Neuronal stem cell (in vitro differentiated cells): ENCODE measurements around the gene LYPD4.
"Not testable (repeated sequence)": the region's sequence is repeated elsewhere in the genome, so short reads cannot be mapped to it uniquely, and the experiment has no call there.

Source experiments
- DNase-seq: peaks from one replicate; pipeline ENCODE4 v3.0.0-alpha.2; 2013; ENCODE audit warnings: low spot score
- H2AFZ ChIP-seq: one replicate; pipeline ENCODE4 v1.6.1; 2013; ENCODE audit warnings: mild to moderate bottlenecking, low read length, inconsistent platforms
- H2AK5ac ChIP-seq: 2 replicates; pipeline ENCODE4 v1.6.1; 2013; ENCODE audit warnings: low read depth, mild to moderate bottlenecking, inconsistent platforms, low read length, moderate library complexity, mixed read lengths
- H2BK120ac ChIP-seq: 2 replicates; pipeline ENCODE4 v1.6.1; 2013; ENCODE audit warnings: low read depth, mild to moderate bottlenecking, inconsistent platforms, low read length, moderate library complexity, mixed read lengths
- H2BK12ac ChIP-seq: one replicate; pipeline ENCODE4 v1.6.1; 2013; ENCODE audit warnings: low read length, inconsistent platforms
- H2BK15ac ChIP-seq: 2 replicates; pipeline ENCODE4 v1.6.1; 2013; ENCODE audit warnings: mild to moderate bottlenecking, low read length, inconsistent platforms, mixed read lengths
- H2BK5ac ChIP-seq: one replicate; pipeline ENCODE4 v1.6.1; 2013; ENCODE audit warnings: inconsistent platforms, mild to moderate bottlenecking, low read length, moderate library complexity
- H3K14ac ChIP-seq: one replicate; pipeline ENCODE4 v1.6.1; 2013; ENCODE audit warnings: low read length, inconsistent platforms
- H3K18ac ChIP-seq: 2 replicates; pipeline ENCODE4 v1.6.1; 2013; ENCODE audit warnings: low read length, inconsistent platforms
- H3K23ac ChIP-seq: 2 replicates; pipeline ENCODE4 v1.6.1; 2013; ENCODE audit warnings: low read depth, mild to moderate bottlenecking, mixed read lengths, low read length, inconsistent platforms; ENCODE audit not compliant: poor library complexity
- H3K27ac ChIP-seq: replicated peaks from 3 replicates; pipeline ENCODE4 v1.5.1; 2013; ENCODE audit warnings: low read length, inconsistent platforms
- H3K27me3 ChIP-seq, 3 experiments: 2 replicates each; pipeline ENCODE4 v1.6.1; 2013; ENCODE audit warnings: low read length in 3 of 3, mild to moderate bottlenecking in 2 of 3, inconsistent platforms in 1 of 3, low read depth in 1 of 3, mixed read lengths in 1 of 3, moderate library complexity in 1 of 3; ENCODE audit not compliant: control insufficient read depth in 3 of 3, insufficient read depth in 3 of 3
- H3K36me3 ChIP-seq, 2 donors: replicated peaks in 1 of 2; 2 replicates each; pipeline ENCODE4 v1.6.1; 2013; ENCODE audit warnings: low read length in 2 of 2; ENCODE audit not compliant: control insufficient read depth in 2 of 2, insufficient read depth in 2 of 2
- H3K4ac ChIP-seq: 2 replicates; pipeline ENCODE4 v1.6.1; 2013; ENCODE audit warnings: inconsistent platforms, mild to moderate bottlenecking, low read length, moderate library complexity
- H3K4me1 ChIP-seq, 2 donors: 1 replicate in 1 of 2; 2 replicates in 1 of 2; pipeline ENCODE4 v1.6.1; 2013; ENCODE audit warnings: low read length in 2 of 2, low read depth in 1 of 2; ENCODE audit not compliant: control insufficient read depth in 2 of 2, insufficient read depth in 1 of 2
- H3K4me2 ChIP-seq: one replicate; pipeline ENCODE4 v1.6.1; 2013; ENCODE audit warnings: mild to moderate bottlenecking, low read length, inconsistent platforms; ENCODE audit not compliant: insufficient read depth, poor library complexity, severe bottlenecking
- H3K4me3 ChIP-seq, 2 donors: 2 replicates each; pipeline ENCODE4 v1.5.1; 2013; ENCODE audit warnings: low read length in 2 of 2, mild to moderate bottlenecking in 2 of 2, inconsistent platforms in 1 of 2, moderate library complexity in 1 of 2
- H3K79me1 ChIP-seq: one replicate; pipeline ENCODE4 v1.6.1; 2013; ENCODE audit warnings: low read depth, mild to moderate bottlenecking, inconsistent platforms, low read length, moderate library complexity
- H3K9ac ChIP-seq: one replicate; pipeline ENCODE4 v1.6.1; 2013; ENCODE audit warnings: mild to moderate bottlenecking, low read depth, low read length, inconsistent platforms; ENCODE audit not compliant: poor library complexity
- H3K9me3 ChIP-seq, 2 donors: replicated peaks in 1 of 2; 2 replicates each; pipeline versions ENCODE3 to v1.6.1; 2013; ENCODE audit warnings: low read length in 2 of 2, mild to moderate bottlenecking in 2 of 2, inconsistent platforms in 1 of 2, low read depth in 1 of 2, mixed read lengths in 1 of 2, moderate library complexity in 1 of 2; ENCODE audit not compliant: control insufficient read depth in 2 of 2, insufficient read depth in 1 of 2
- H4K8ac ChIP-seq: one replicate; pipeline ENCODE4 v1.6.1; 2013; ENCODE audit warnings: low read depth, mild to moderate bottlenecking, inconsistent platforms, low read length, moderate library complexity
- H4K91ac ChIP-seq: one replicate; pipeline ENCODE4 v1.6.1; 2013; ENCODE audit warnings: low read length, low read depth, mild to moderate bottlenecking, inconsistent platforms; ENCODE audit not compliant: poor library complexity
- WGBS, 2 donors: extraction: QIAGEN DNeasy Blood & Tissue Kit; methylation state at CpG; one replicate each; pipeline ENCODE4 v1.1.7; 2013; ENCODE audit warnings: missing lambda C conversion rate in 2 of 2, mixed read lengths in 1 of 2; ENCODE audit not compliant: insufficient read length in 2 of 2, insufficient replicate concordance in 1 of 2; ENCODE audit errors: extremely low coverage in 2 of 2; 5-methylcytosine and 5-hydroxymethylcytosine counted together

LYPD4 gene

DNA sequence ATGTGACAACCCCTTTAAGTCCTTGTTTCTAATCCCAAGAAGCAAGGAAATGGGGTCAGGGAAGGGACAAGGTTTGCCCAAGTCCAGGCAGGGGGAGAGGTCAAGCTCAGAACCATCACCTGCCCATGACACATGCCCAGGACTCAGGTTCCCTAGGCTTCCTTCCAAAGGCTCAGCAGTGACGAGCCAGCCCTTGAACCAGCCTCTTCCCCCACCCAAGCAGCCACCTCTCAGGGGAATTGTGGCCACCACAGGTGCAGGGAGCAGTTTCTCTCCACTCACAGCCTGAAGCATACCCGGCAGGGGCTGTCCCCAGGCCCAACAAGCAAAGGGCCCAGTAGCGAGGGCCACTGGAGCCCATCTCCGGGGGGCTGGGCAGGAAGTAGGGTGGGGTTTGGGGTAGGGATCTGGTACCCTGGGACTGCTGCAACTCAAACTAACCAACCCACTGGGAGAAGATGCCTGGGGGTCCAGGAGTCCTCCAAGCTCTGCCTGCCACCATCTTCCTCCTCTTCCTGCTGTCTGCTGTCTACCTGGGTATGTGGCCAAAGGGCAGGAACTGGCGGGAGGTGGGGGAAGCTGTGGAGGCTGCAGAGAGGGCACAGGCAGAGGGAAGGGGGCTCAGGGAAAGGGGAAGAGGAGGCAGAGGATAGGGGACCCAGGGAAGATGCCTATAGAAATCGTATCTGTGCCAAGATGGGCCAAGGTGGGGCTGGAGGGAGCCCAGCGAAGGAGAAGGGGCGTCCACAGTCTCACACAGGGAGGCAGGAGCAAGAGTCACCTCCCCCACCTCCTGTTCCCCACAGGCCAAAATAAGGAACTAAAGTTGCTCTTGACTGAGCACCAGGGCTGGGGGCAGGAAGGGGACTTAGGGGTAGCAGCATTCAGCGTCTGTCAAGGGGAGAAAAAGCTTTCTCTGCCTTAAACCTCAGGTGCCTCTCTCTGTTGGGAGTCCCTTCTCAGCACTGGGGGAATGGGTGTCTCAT is 32.7 kb upstream of the LYPD4 start, which contains the start of gene CD79A:
Gene CD79A, plus strand, starts transcription at position 433 of the 986 bp plus-strand sequence. Its CDS starts 26 bp downstream, at position 459.
- no CpG with 5 or more reads among the region's 9 CpGs for WGBS, 2 donors

DNA sequence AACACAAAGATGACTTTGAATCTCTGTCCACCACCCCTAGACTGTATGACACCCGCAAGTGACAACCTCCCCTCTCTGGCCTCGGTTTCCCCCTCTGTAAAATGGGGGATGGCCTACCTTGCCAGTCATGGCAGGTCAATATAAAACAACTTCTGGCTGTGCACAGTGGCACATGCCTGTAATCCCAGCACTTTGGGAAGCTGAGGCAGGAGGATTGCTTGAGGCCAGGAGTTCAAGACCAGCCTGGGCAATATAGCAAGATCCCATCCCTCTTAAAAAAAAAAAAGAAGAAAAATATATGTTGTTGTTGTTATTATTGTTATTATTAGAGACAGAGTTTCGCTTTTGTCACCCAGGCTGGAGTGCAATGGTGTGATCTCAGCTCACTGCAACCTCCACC is 31.5 kb upstream of the LYPD4 start:
- H2AFZ ChIP-seq, H2BK12ac ChIP-seq, H3K18ac ChIP-seq, H3K4me3 ChIP-seq, H2BK5ac ChIP-seq, H3K4me1 ChIP-seq, H3K23ac ChIP-seq, H2AK5ac ChIP-seq, H4K8ac ChIP-seq, H3K14ac ChIP-seq, H4K91ac ChIP-seq, H3K4me2 ChIP-seq, DNase-seq, H3K4ac ChIP-seq, H2BK15ac ChIP-seq, H3K27ac ChIP-seq, H3K79me1 ChIP-seq, H3K9ac ChIP-seq, H3K9me3 ChIP-seq, H2BK120ac ChIP-seq: not testable (repeated sequence)
- WGBS, 2 donors = no CpG with 5 or more reads among the region's 3 CpGs
- peaks cover 14 to 15% of the 10 kb centered on the region in 2 donors for H3K36me3 ChIP-seq
- H3K27me3 ChIP-seq = peaks cover 0 to 27% (median 2%) of the 10 kb centered on the region in 3 experiments

More for the DNA sequence above, 32.7 kb upstream of the LYPD4 start, which contains the start of gene CD79A:
- no peaks in the 10 kb centered on the region for H3K79me1 ChIP-seq
- H3K9ac ChIP-seq = peak within 1 kb of the TSS; percentile 16
- H3K23ac ChIP-seq = peak within 1 kb of the TSS; percentile 87
- no peak within 1 kb of the TSS for H2AK5ac ChIP-seq
- no peak within 1 kb of the TSS for H3K4ac ChIP-seq
- H3K4me2 ChIP-seq = no peak within 1 kb of the TSS
- no peak within 1 kb of the TSS for H3K18ac ChIP-seq
- no peak within 1 kb of the TSS for H3K27ac ChIP-seq
- H3K4me3 ChIP-seq = no peak within 1 kb of the TSS
- peak within 1 kb of the TSS; percentile 64 for H2BK15ac ChIP-seq
- no peak for DNase-seq
- H3K14ac ChIP-seq = no peak within 1 kb of the TSS
- no peak within 1 kb of the TSS for H2AFZ ChIP-seq
- no peak within 1 kb of the TSS for H2BK5ac ChIP-seq
- peaks cover 2 to 3% of the 10 kb centered on the region in 2 donors for H3K36me3 ChIP-seq
- peaks cover 0 to 35% (median 7%) of the 10 kb centered on the region in 3 experiments for H3K27me3 ChIP-seq
- no peak within 1 kb of the TSS for H2BK120ac ChIP-seq
- H3K4me1 ChIP-seq = peaks cover 0 to 4% of the 10 kb centered on the region in 2 donors
- H2BK12ac ChIP-seq = no peak within 1 kb of the TSS
- H4K8ac ChIP-seq = no peak within 1 kb of the TSS
- no peaks in the 10 kb centered on the region for H3K9me3 ChIP-seq
- H4K91ac ChIP-seq = no peak within 1 kb of the TSS

DNA sequence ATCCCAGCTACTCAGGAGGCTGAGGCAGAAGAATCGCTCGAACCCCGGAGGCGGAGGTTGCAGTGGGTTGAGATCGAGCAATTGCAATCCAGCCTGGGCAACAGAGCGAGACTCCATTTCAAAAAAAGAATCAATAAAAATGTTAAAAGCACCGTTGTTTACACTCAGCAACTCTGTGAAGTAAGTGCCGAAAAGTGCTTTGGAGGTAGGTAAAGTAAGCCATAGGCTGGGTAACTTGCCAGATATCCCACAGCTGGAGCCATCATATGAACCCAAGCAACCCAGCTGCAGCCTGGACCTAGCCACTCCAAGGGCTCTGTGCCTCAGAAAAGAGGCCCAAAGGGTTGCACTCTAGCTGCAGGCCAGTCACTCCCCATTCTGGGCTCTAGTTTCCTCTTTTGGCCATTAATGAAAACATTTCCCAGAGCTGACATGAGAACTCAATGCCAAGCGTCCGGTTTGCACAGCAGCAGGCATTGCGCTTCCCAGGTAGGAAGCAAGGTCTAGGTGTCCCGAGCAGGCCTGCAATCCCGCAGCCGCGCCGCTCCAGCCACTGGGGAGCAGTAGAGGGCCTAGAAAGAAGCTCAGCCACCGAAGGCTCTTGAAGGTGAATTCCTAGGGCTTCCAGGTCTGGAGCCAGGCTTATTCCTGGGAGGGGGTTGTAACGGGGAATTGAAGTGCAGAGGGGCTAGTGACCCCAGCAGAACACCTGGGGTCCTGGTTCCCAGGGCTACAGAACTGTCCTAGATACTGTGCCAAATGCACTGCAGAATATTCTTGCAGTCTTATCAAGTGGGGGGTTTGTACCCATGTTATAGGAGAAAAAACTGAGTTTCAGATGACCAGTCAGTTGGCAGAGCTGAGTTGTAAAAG is 28.5 kb upstream of the LYPD4 start:
- Histone ChIP-seq H3K18ac (peak overlapping the region; percentile 8), H3K9me3 (no peaks in the 10 kb centered on the region), H3K4me1 (no peaks in the 10 kb centered on the region), H3K4me3 (no peak overlapping the region), H3K9ac (no peak overlapping the region), H3K4ac (no peak overlapping the region), H4K91ac (no peak overlapping the region), H3K23ac (peak overlapping the region; percentile 32), H3K27ac (peak overlapping the region; percentile 16), H2BK120ac (no peak overlapping the region), H3K79me1 (peaks cover 3% of the 10 kb centered on the region), H3K4me2 (no peak overlapping the region), H2BK5ac (no peak overlapping the region), H3K27me3 (peaks cover 0 to 8% (median 0%) of the 10 kb centered on the region in 3 experiments), H4K8ac (no peak overlapping the region), H2AFZ (no peak overlapping the region), H3K36me3 (peaks cover 38 to 44% of the 10 kb centered on the region in 2 donors), H2BK15ac (no peak overlapping the region), H2AK5ac (no peak overlapping the region), H3K14ac (no peak overlapping the region), H2BK12ac (no peak overlapping the region)
- WGBS, 2 donors = no CpG with 5 or more reads among the region's 18 CpGs
- no peak for DNase-seq
